ENCODE results near the gene GNA14.

The GNA14 gene

GRCh38 chr9:77384406-77384805 is 263.7 kb downstream of the GNA14 start:
- DNase-seq: no peak

GRCh38 chr9:77375956-77376532 is 272.1 kb downstream of the GNA14 start:
- DNase-seq: peak; percentile 41 to 83

GRCh38 chr9:77374266-77374665 is 273.9 kb downstream of the GNA14 start:
- no peak for DNase-seq
